SHP77 treated with DMSO at 0.1 percent for 48 hours (cell line): ENCODE results near the gene FANCC.
"Not testable (repeated sequence)": the region's sequence is repeated elsewhere in the genome, so short reads cannot be mapped to it uniquely, and the experiment has no call there.

Experiments
- DNase-seq: peaks from one replicate; lab custom pipeline; 2025; lab: John Stamatoyannopoulos, UW

The FANCC gene

GRCh38 chr9:95226921-95227320 is 90.6 kb downstream of the FANCC start:
- no peak for DNase-seq

- DNase-seq: no peak
Measured at GRCh38 chr9:95225726-95226106, 91.8 kb downstream of the FANCC start.

GRCh38 chr9:95225076-95225725 is 92.3 kb downstream of the FANCC start:
- no peak for DNase-seq

- no peak for DNase-seq
Measured at GRCh38 chr9:95224376-95225019, 93.0 kb downstream of the FANCC start.

GRCh38 chr9:95220352-95220751 is 97.2 kb downstream of the FANCC start:
- DNase-seq: not testable (repeated sequence)

- no peak for DNase-seq
Measured at GRCh38 chr9:95218773-95219172, 98.7 kb downstream of the FANCC start.

GRCh38 chr9:95217936-95218335 is 99.6 kb downstream of the FANCC start:
- no peak for DNase-seq

- no peak for DNase-seq
Measured at GRCh38 chr9:95215336-95215898, 102.1 kb downstream of the FANCC start.

- no peak for DNase-seq
Measured at GRCh38 chr9:95213117-95213516, 104.4 kb downstream of the FANCC start.

GRCh38 chr9:95211028-95211427 is 106.5 kb downstream of the FANCC start:
- DNase-seq: no peak

- DNase-seq: no peak
Measured at GRCh38 chr9:95207403-95207802, 110.1 kb downstream of the FANCC start.

GRCh38 chr9:95206143-95206542 is 111.4 kb downstream of the FANCC start:
- no peak for DNase-seq

- no peak for DNase-seq
Measured at GRCh38 chr9:95204710-95205109, 112.8 kb downstream of the FANCC start.

GRCh38 chr9:95204310-95204709 is 113.2 kb downstream of the FANCC start:
- DNase-seq: no peak

- DNase-seq: not testable (repeated sequence)
Measured at GRCh38 chr9:95203019-95203418, 114.5 kb downstream of the FANCC start.

- no peak for DNase-seq
Measured at GRCh38 chr9:95202076-95202681, 115.3 kb downstream of the FANCC start.

GRCh38 chr9:95201206-95201605 is 116.3 kb downstream of the FANCC start:
- DNase-seq: no peak

- DNase-seq: no peak
Measured at GRCh38 chr9:95197692-95198271, 119.7 kb downstream of the FANCC start.

- DNase-seq: no peak
Measured at GRCh38 chr9:95193480-95193879, 124.0 kb downstream of the FANCC start.

- no peak for DNase-seq
Measured at GRCh38 chr9:95193067-95193466, 124.4 kb downstream of the FANCC start.

GRCh38 chr9:95192631-95193030 is 124.9 kb downstream of the FANCC start:
- DNase-seq: no peak

- no peak for DNase-seq
Measured at GRCh38 chr9:95190413-95190812, 127.1 kb downstream of the FANCC start.
